Calu3 (cell line): ENCODE data around the gene MASP1. TPM values are rescaled to one million over a fixed set of nuclear protein-coding genes. Genes with fewer than 3 reads are reported as not detected.
"Not testable (repeated sequence)": the region's sequence is repeated elsewhere in the genome, so short reads cannot be mapped to it uniquely, and the experiment has no call there.

Experiments used
- BruUV-seq: library from RNA; stranded (reverse); fragments of 400-500 nt; replicated peaks from 2 replicates; lab custom pipeline; 2021; lab: Mats Ljungman, UMichigan
- CTCF ChIA-PET: fragments of 300-600 bp; sonication (Branson Sonifier 250); formaldehyde crosslinking; loops from one replicate; lab custom pipeline; 2022; ENCODE audit warnings: antibody characterized with exemption; lab: Charles Lee
- DNase-seq: peaks from one replicate; pipeline ENCODE4 v3.0.0; 2022
- H3K27ac Mint-ChIP-seq: one replicate; pipeline ENCODE4 v1.8.0; 2022; ENCODE audit warnings: mixed read lengths; ENCODE audit not compliant: unreplicated experiment
- H3K27me3 Mint-ChIP-seq: one replicate; pipeline ENCODE4 v1.8.0; 2022; ENCODE audit warnings: mixed read lengths; ENCODE audit not compliant: unreplicated experiment
- H3K36me3 Mint-ChIP-seq: one replicate; pipeline ENCODE4 v1.8.0; 2022; ENCODE audit warnings: mild to moderate bottlenecking, moderate library complexity, mixed read lengths; ENCODE audit not compliant: insufficient read depth, unreplicated experiment
- H3K4me1 Mint-ChIP-seq: one replicate; pipeline ENCODE4 v1.8.0; 2022; ENCODE audit warnings: mild to moderate bottlenecking, low read depth, mixed read lengths; ENCODE audit not compliant: unreplicated experiment
- H3K4me3 Mint-ChIP-seq: one replicate; pipeline ENCODE4 v1.8.0; 2022; ENCODE audit warnings: mild to moderate bottlenecking, low read depth, moderate library complexity, mixed read lengths; ENCODE audit not compliant: unreplicated experiment
- H3K9me3 Mint-ChIP-seq: one replicate; pipeline ENCODE4 v1.8.0; 2022; ENCODE audit warnings: low read depth, mixed read lengths; ENCODE audit not compliant: unreplicated experiment
- CTCF ChIP-seq: fragments of 200-600 bp; IDR thresholded peaks from one replicate; pipeline ENCODE4 v1.8.0; 2022; ENCODE audit warnings: antibody characterized with exemption; ENCODE audit not compliant: unreplicated experiment
- intact Hi-C: fragments of 100-400 bp; cut with micrococcal nuclease; formaldehyde crosslinking; loops from one replicate; pipeline ENCODE4 v1.10.0; 2022; ENCODE audit not compliant: unreplicated experiment
- total RNA-seq: library from RNA; stranded (reverse); gene quantifications from 2 replicates; pipeline ENCODE4 v1.2.3, GENCODE V29; 2022

MASP1 gene
- total RNA-seq, 1 experiment from 2014 or later = 0.59 TPM

DNA sequence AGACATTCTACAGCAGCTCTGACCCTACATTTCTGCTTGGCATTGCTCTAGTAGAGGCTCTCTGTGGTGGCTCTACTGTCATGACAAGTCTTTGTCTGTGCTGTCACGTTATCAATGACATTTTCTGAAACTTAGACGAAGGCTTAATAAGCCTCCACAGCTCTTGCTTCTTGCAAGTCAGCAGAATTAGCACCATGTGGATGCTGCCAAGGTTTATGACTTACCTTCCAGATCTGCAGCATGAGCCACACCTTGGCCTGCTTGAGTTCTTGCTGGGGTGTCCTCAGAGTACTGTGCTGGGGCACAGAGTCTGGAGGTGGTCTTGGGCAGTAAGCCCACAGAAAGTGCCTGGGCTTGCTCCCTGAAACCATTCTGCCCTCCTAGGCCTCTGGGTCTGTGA lies 84.5 kb downstream of the MASP1 start:
- no peak for TF ChIP-seq CTCF
- intact Hi-C loops = no loop called here
- Mint-ChIP-seq H3K4me3 (no peak overlapping the region), H3K27me3 (peaks cover 29% of the 10 kb centered on the region), H3K4me1 (peaks cover 38% of the 10 kb centered on the region), H3K9me3 (peaks cover 16% of the 10 kb centered on the region), H3K36me3 (no peaks in the 10 kb centered on the region), H3K27ac (no peak overlapping the region)
- CTCF ChIA-PET = no interaction called here
- DNase-seq = no peak
- no TSS peak for BruUV-seq

DNA sequence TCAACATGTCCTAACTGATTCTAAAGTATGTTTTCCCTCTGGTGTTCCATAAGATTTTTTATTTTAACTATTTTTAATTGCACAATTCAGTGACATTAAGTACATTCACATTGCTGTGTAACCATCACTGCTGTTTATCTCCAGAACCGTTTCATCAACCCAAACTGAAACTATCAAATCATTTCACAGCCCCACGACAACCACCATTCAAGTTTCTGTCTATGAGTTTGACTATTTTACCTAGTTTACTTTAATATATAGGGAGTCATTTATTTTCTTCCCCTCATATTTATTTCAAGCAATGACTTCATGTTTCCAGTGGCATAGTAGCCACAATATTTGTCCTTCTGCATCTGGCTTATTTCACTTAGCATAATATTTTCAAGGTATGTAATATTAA lies 85.9 kb downstream of the MASP1 start:
- no TSS peak for BruUV-seq
- Mint-ChIP-seq H3K27me3 (peaks cover 36% of the 10 kb centered on the region), H3K4me1 (peaks cover 24% of the 10 kb centered on the region), H3K36me3 (no peaks in the 10 kb centered on the region), H3K4me3 (no peak overlapping the region), H3K27ac (no peak overlapping the region), H3K9me3 (peaks cover 16% of the 10 kb centered on the region)
- no peak for DNase-seq
- CTCF ChIA-PET = no interaction called here
- no peak for TF ChIP-seq CTCF
- intact Hi-C loops = no loop called here

DNA sequence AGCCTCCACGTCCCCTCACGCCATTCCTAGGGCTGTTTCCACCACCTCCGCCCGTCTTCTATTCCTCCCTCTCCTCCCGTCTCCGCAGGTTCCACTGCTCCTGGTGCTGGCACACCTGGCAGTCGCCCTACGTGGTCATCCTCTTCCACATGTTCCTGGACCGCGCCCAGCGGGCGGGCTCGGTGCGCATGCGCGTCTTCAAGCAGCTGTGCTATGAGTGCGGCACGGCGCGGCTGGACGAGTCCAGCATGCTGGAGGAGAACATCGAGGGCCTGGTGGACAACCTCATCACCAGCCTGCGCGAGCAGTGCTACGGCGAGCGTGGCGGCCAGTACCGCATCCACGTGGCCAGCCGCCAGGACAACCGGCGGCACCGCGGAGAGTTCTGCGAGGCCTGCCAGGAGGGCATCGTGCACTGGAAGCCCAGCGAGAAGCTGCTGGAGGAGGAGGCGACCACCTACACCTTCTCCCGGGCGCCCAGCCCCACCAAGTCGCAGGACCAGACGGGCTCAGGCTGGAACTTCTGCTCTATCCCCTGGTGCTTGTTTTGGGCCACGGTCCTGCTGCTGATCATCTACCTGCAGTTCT lies 92.0 kb downstream of the MASP1 start:
- H3K9me3 Mint-ChIP-seq, intact Hi-C loops, H3K36me3 Mint-ChIP-seq, H3K4me1 Mint-ChIP-seq, H3K4me3 Mint-ChIP-seq, DNase-seq, H3K27ac Mint-ChIP-seq, BruUV-seq: not testable (repeated sequence)
- H3K27me3 Mint-ChIP-seq = peaks cover 22% of the 10 kb centered on the region
- CTCF ChIA-PET = interaction anchor here (0.6 kb wide), 2 partner anchors 232 to 487 kb away, joined by 3 to 5 read pairs; no protein-coding TSS in a partner anchor

DNA sequence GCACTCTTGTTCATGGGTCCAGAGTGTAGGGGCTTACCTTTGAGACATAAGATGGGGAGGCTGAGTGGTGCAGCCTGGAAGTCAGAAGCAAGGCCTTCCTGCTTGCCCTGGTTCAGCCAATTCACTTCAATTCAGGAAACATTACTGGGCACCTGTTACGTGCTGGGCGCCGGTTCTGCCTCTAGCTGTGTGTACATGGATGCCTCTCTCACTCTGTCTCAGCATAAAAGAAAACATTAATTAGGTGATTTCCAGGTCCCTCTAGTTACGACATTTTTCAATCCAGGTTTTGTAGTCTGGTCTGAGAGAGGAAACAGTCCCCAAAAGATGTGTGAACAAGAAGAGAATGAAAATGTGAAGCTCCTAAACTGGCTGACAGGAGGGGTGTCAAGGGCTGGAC lies 93.0 kb downstream of the MASP1 start:
- intact Hi-C loops = no loop called here
- Mint-ChIP-seq H3K4me1 (no peaks in the 10 kb centered on the region), H3K4me3 (no peak overlapping the region), H3K27ac (no peak overlapping the region), H3K27me3 (peaks cover 20% of the 10 kb centered on the region), H3K36me3 (no peaks in the 10 kb centered on the region), H3K9me3 (no peaks in the 10 kb centered on the region)
- BruUV-seq = no TSS peak
- DNase-seq = no peak
- CTCF ChIA-PET = no interaction called here
- TF ChIP-seq CTCF = no peak

DNA sequence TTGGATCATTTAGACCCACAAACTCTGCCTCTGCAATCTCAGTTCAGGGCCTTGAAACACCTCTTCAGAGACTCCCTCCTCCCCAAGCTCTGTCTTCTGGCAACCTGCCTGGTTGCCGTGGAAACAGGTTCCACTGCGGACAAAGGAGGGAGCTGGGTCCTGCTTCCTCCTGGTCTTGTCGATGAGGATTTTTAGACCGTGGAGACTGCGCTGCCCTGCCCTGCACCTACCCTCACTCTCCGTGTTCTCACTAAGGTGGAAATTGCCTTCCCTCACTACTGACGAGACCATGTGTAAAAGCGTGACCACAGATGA lies 94.2 kb downstream of the MASP1 start, which contains the start of gene RTP1:
Gene RTP1 (plus strand): TSS at position 152 of the 315 bp plus-strand sequence. CDS start 30 bp downstream, at position 182.
- no peak for DNase-seq
- no TSS peak for BruUV-seq
- no peaks in the 10 kb centered on the region for H3K36me3 Mint-ChIP-seq
- CTCF ChIA-PET = interaction anchor here (1.1 kb wide), 1 partner anchor 23 kb away, joined by 3 read pairs; no protein-coding TSS in a partner anchor
- no peak within 1 kb of the TSS for H3K4me3 Mint-ChIP-seq
- TF ChIP-seq CTCF = no peak
- H3K27me3 Mint-ChIP-seq = peaks cover 10% of the 10 kb centered on the region
- H3K9me3 Mint-ChIP-seq = no peaks in the 10 kb centered on the region
- intact Hi-C loops = no loop called here
- H3K4me1 Mint-ChIP-seq = no peaks in the 10 kb centered on the region
- H3K27ac Mint-ChIP-seq = no peak within 1 kb of the TSS
